PFSK-1 (cell line): Measurements from ENCODE around the gene CENPX.

Experiments
- TAF1 ChIP-seq: IDR thresholded peaks from 2 replicates; pipeline ENCODE4 v1.6.1; 2012; ENCODE audit warnings: low read length, control low read depth, borderline replicate concordance; ENCODE audit not compliant: insufficient read depth
- TF ChIP-seq, protein P1 (sequence below), 2 experiments: IDR thresholded peaks; 2 replicates each; pipeline versions ENCODE4 v1.6.1 to v1.8.0; 2011 to 2012; ENCODE audit warnings: low read depth in 2 of 2, low read length in 2 of 2, control low read depth in 1 of 2, inconsistent platforms in 1 of 2, mild to moderate bottlenecking in 1 of 2, moderate library complexity in 1 of 2; ENCODE audit not compliant: insufficient read depth in 1 of 2

DNA sequence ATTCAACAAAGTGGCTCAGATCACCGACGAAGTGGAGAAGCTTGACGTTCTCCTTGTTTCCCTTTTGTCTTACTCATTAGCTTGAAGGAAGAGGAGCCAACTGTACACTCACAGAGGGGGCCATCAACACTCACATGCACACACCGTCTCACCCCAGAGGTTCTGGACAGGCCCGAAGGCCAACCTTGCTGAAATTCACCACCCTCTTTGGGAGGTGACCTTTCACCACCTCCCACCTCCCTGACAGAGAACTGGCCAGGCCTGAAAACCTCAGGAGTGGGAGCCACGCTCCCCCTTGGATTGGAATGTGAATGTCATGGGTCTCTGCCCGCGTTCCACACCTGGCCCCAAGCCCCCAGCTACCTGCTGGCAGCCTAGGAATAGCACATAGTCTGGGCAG, 12.8 kb upstream of the CENPX start:
- TF ChIP-seq TAF1 = no peak
- TF ChIP-seq, protein P1, sequence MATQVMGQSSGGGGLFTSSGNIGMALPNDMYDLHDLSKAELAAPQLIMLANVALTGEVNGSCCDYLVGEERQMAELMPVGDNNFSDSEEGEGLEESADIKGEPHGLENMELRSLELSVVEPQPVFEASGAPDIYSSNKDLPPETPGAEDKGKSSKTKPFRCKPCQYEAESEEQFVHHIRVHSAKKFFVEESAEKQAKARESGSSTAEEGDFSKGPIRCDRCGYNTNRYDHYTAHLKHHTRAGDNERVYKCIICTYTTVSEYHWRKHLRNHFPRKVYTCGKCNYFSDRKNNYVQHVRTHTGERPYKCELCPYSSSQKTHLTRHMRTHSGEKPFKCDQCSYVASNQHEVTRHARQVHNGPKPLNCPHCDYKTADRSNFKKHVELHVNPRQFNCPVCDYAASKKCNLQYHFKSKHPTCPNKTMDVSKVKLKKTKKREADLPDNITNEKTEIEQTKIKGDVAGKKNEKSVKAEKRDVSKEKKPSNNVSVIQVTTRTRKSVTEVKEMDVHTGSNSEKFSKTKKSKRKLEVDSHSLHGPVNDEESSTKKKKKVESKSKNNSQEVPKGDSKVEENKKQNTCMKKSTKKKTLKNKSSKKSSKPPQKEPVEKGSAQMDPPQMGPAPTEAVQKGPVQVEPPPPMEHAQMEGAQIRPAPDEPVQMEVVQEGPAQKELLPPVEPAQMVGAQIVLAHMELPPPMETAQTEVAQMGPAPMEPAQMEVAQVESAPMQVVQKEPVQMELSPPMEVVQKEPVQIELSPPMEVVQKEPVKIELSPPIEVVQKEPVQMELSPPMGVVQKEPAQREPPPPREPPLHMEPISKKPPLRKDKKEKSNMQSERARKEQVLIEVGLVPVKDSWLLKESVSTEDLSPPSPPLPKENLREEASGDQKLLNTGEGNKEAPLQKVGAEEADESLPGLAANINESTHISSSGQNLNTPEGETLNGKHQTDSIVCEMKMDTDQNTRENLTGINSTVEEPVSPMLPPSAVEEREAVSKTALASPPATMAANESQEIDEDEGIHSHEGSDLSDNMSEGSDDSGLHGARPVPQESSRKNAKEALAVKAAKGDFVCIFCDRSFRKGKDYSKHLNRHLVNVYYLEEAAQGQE (IDR thresholded peaks at IDR 0.05; ENCODE audit: insufficient read depth in 1 of 2, low read depth in 2 of 2, low read length in 2 of 2) = no peak
